Keratinocyte (primary cell): ENCODE measurements around the gene POLR1C. TPM values are rescaled to one million over a fixed set of nuclear protein-coding genes. Genes with fewer than 3 reads are reported as not detected.
"Not testable (repeated sequence)": the region's sequence is repeated elsewhere in the genome, so short reads cannot be mapped to it uniquely, and the experiment has no call there.

ENCODE experiments used
- DNase-seq: peaks from one replicate; pipeline ENCODE4 v3.0.0-alpha.2; 2011; ENCODE audit warnings: low read depth, missing footprints, low spot score
- FAIRE-seq: peaks from 2 replicates; lab custom pipeline; 2011; peaks lifted over from hg19 to GRCh38; lab: Jason Lieb, UNC
- H2AFZ ChIP-seq: 2 replicates; pipeline ENCODE4 v1.6.0; 2012; ENCODE audit warnings: low read length, control low read depth, inconsistent platforms; ENCODE audit not compliant: control insufficient read depth
- H3K27ac ChIP-seq: 2 replicates; pipeline ENCODE4 v1.5.1; 2011; ENCODE audit warnings: low read length; ENCODE audit not compliant: control insufficient read depth, insufficient read depth
- H3K27me3 ChIP-seq: 3 replicates; pipeline ENCODE4 v1.6.0; 2011; ENCODE audit warnings: low read length; ENCODE audit not compliant: control insufficient read depth, insufficient read depth; ENCODE audit errors: extremely low read depth
- H3K36me3 ChIP-seq, 2 experiments: 2 replicates in 1 of 2; 3 replicates in 1 of 2; pipeline ENCODE4 v1.5.1; 2011; ENCODE audit warnings: low read length in 2 of 2, mild to moderate bottlenecking in 1 of 2; ENCODE audit not compliant: control insufficient read depth in 2 of 2, insufficient read depth in 2 of 2; ENCODE audit errors: extremely low read depth in 1 of 2
- H3K4me1 ChIP-seq: 3 replicates; pipeline ENCODE4 v1.5.1; 2011; ENCODE audit warnings: low read length; ENCODE audit not compliant: control insufficient read depth, insufficient read depth; ENCODE audit errors: extremely low read depth
- H3K4me2 ChIP-seq: 3 replicates; pipeline ENCODE4 v1.6.0; 2011; ENCODE audit warnings: low read depth, low read length; ENCODE audit not compliant: control insufficient read depth, insufficient read depth; ENCODE audit errors: extremely low read depth
- H3K4me3 ChIP-seq, 3 experiments: fragments of 200-600 bp in 1 of 3; sonication (generic) in 1 of 3; 2 replicates in 2 of 3; 3 replicates in 1 of 3; pipeline ENCODE4 v1.5.1; 2011 to 2016; ENCODE audit warnings: low read length in 3 of 3, mild to moderate bottlenecking in 3 of 3, control low read depth in 2 of 3, inconsistent platforms in 1 of 3, low read depth in 1 of 3, mixed read lengths in 1 of 3, mixed run types in 1 of 3, moderate library complexity in 1 of 3; ENCODE audit not compliant: control insufficient read depth in 2 of 3, insufficient read depth in 2 of 3; ENCODE audit errors: extremely low read depth in 1 of 3
- H3K79me2 ChIP-seq: 2 replicates; pipeline ENCODE4 v1.6.0; 2012; ENCODE audit warnings: low read length; ENCODE audit not compliant: control insufficient read depth, insufficient read depth
- H3K9ac ChIP-seq: 3 replicates; pipeline ENCODE4 v1.6.0; 2011; ENCODE audit warnings: low read length; ENCODE audit not compliant: control insufficient read depth, insufficient read depth; ENCODE audit errors: extremely low read depth
- H3K9me1 ChIP-seq: 3 replicates; pipeline ENCODE4 v1.6.0; 2011; ENCODE audit warnings: low read length; ENCODE audit not compliant: control insufficient read depth, insufficient read depth; ENCODE audit errors: extremely low read depth
- H3K9me3 ChIP-seq: 2 replicates; pipeline ENCODE4 v1.5.1; 2012; ENCODE audit warnings: low read depth, low read length; ENCODE audit not compliant: control insufficient read depth
- H4K20me1 ChIP-seq: 3 replicates; pipeline ENCODE4 v1.6.0; 2011; ENCODE audit warnings: low read length; ENCODE audit not compliant: control insufficient read depth, insufficient read depth; ENCODE audit errors: extremely low read depth
- CTCF ChIP-seq, 3 experiments: IDR thresholded peaks in 1 of 3; conservative IDR thresholded peaks in 1 of 3; optimal IDR thresholded peaks in 1 of 3; 2 replicates in 2 of 3; 3 replicates in 1 of 3; pipeline versions ENCODE3 to v1.5.1; 2011; ENCODE audit warnings: low read length in 3 of 3, mild to moderate bottlenecking in 3 of 3, moderate library complexity in 2 of 3, control low read depth in 1 of 3, inconsistent platforms in 1 of 3; ENCODE audit not compliant: insufficient read depth in 2 of 3; ENCODE audit errors: extremely low read depth in 1 of 3
- EZH2 ChIP-seq: IDR thresholded peaks from one replicate; pipeline ENCODE4 v1.6.1; 2012; ENCODE audit warnings: inconsistent platforms, mild to moderate bottlenecking, low read length, moderate library complexity
- dilution Hi-C: fragments of 300-500 bp; cut with MboI; formaldehyde crosslinking; loops from one replicate; pipeline ENCODE4 v1.7.0; 2020; ENCODE audit warnings: low sequenced_read_pairs; ENCODE audit not compliant: extremely low pct_ligation_motif_present
- polyA plus RNA-seq, 5 experiments: library from polyadenylated mRNA; depleted of rRNA in 3 of 5; stranded (reverse) in 3 of 5; stranded (forward) in 1 of 5; unstranded in 1 of 5; fragments of >200 nt; gene quantifications; 1 replicate in 1 of 5; 2 replicates in 3 of 5; 3 replicates in 1 of 5; pipeline versions ENCODE4 v1.2.1 to v1.2.3, GENCODE V29; 2011 to 2012; ENCODE audit warnings: missing spikeins in 2 of 5, low read depth in 1 of 5, low replicate concordance in 1 of 5

The POLR1C gene
- polyA plus RNA-seq, 1 donor (not counting 4 experiments of a cell fraction or from before 2014, with no cell fraction given), result 121 TPM

GRCh38 chr6:43544461-43544860 is 27.6 kb downstream of the POLR1C start:
- Histone ChIP-seq H3K27me3 (no peaks in the 10 kb centered on the region), H3K9ac (no peak overlapping the region), H3K9me1 (no peaks in the 10 kb centered on the region), H3K4me3 (no peak overlapping the region), H3K79me2 (no peaks in the 10 kb centered on the region), H3K36me3 (peaks cover 25 to 31% of the 10 kb centered on the region in 2 experiments), H2AFZ (no peak overlapping the region), H3K4me1 (no peaks in the 10 kb centered on the region), H3K4me2 (no peak overlapping the region), H3K9me3 (no peaks in the 10 kb centered on the region), H3K27ac (no peak overlapping the region), H4K20me1 (no peaks in the 10 kb centered on the region)
- dilution Hi-C loops, result no loop called here
- FAIRE-seq, result no peak
- no peak for DNase-seq
- TF ChIP-seq EZH2 (no peak), CTCF (optimal IDR thresholded peaks at IDR 0.05 in 1 of 3, IDR thresholded peaks at IDR 0.05 in 1 of 3, conservative IDR thresholded peaks at IDR 0.05 in 1 of 3; ENCODE audit: extremely low read depth in 1 of 3, insufficient read depth in 2 of 3, low read length in 3 of 3) (no peak)

- Histone ChIP-seq H4K20me1 (no peaks in the 10 kb centered on the region), H3K9me3 (no peaks in the 10 kb centered on the region), H3K36me3 (peaks cover 34 to 46% of the 10 kb centered on the region in 2 experiments), H3K4me3 (no peak overlapping the region), H3K79me2 (no peaks in the 10 kb centered on the region), H3K27ac (no peak overlapping the region), H3K4me2 (no peak overlapping the region), H3K27me3 (no peaks in the 10 kb centered on the region), H3K9ac (no peak overlapping the region), H2AFZ (no peak overlapping the region), H3K9me1 (no peaks in the 10 kb centered on the region), H3K4me1 (no peaks in the 10 kb centered on the region)
- no peak for TF ChIP-seq EZH2
- no peak for TF ChIP-seq CTCF (optimal IDR thresholded peaks at IDR 0.05 in 1 of 3, IDR thresholded peaks at IDR 0.05 in 1 of 3, conservative IDR thresholded peaks at IDR 0.05 in 1 of 3; ENCODE audit: extremely low read depth in 1 of 3, insufficient read depth in 2 of 3, low read length in 3 of 3)
- dilution Hi-C loops, result no loop called here
- FAIRE-seq, result no peak
- DNase-seq, result no peak
Observed at GRCh38 chr6:43547222-43547621, 30.3 kb downstream of the POLR1C start.

GRCh38 chr6:43557620-43558019 is 40.7 kb downstream of the POLR1C start:
- dilution Hi-C loops, H3K4me2 ChIP-seq, H2AFZ ChIP-seq, H3K27me3 ChIP-seq, H3K4me1 ChIP-seq, H4K20me1 ChIP-seq, H3K4me3 ChIP-seq, H3K9me1 ChIP-seq, DNase-seq, H3K9ac ChIP-seq, H3K79me2 ChIP-seq, H3K9me3 ChIP-seq, FAIRE-seq, H3K27ac ChIP-seq: not testable (repeated sequence)
- H3K36me3 ChIP-seq, result peaks cover 27 to 49% of the 10 kb centered on the region in 2 experiments
